ENCODE measurements around the gene INPP4B.

DNA sequence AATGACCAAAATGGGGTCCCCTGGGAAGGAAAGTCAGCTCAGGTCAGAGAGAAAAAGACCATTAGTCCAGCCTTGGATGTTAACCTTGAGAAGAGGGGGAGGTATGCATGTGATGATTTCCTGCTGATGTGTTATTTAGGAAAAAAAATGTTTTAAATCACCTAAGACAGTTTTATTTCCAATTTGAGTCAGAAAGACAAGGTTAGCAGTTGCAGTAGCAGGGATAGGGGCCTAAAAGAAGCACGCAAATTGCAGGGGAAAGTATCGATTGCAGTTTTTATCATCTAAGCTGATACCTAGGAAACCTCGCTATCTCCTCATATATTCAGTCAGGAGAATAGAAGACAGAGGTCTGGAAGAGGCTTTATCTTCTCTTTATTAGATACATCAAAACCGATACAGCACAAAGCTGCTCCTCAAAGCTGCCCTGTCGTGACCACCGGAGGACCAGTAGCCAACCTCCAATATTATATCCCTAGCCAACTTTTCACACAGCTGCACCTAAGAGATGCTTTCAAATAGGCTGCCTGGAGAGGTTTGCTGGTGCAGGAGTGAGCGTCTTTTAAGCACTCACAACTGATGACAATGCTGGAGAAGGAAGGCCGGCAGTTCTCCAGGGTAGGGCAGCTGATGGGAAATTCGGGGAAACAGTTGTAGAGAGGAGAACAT lies 289.4 kb downstream of the INPP4B start:
- TF ChIP-seq, protein P1, sequence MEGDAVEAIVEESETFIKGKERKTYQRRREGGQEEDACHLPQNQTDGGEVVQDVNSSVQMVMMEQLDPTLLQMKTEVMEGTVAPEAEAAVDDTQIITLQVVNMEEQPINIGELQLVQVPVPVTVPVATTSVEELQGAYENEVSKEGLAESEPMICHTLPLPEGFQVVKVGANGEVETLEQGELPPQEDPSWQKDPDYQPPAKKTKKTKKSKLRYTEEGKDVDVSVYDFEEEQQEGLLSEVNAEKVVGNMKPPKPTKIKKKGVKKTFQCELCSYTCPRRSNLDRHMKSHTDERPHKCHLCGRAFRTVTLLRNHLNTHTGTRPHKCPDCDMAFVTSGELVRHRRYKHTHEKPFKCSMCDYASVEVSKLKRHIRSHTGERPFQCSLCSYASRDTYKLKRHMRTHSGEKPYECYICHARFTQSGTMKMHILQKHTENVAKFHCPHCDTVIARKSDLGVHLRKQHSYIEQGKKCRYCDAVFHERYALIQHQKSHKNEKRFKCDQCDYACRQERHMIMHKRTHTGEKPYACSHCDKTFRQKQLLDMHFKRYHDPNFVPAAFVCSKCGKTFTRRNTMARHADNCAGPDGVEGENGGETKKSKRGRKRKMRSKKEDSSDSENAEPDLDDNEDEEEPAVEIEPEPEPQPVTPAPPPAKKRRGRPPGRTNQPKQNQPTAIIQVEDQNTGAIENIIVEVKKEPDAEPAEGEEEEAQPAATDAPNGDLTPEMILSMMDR (conservative IDR thresholded peaks at IDR 0.05; ENCODE audit: low read depth, low read length): no peak
- TF ChIP-seq EZH2 (IDR thresholded peaks at IDR 0.05; ENCODE audit: low read length, unreplicated experiment): no peak

Measured in PC-3 (cell line).